ENCODE data around the gene FBXO3.

DNA sequence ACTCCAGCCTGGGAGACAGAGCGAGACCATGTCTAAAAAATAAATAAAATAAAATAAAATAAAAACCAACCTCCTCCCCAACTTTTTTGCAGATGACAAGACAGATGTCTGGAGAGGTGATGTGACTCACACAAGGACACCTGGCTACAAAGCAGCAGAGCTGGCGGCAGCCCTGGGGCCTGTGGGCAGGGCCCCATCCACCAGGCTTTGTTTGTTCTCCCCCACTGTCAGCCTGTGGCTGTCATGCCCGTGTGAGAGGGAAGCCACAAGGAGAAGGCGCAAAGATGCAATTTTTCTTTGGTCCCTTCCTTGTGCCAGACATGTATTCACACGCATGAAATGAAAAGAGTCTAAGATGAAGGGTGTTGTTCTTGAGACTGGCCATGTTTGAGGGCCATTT lies 54.7 kb downstream of the FBXO3 start:
- TF ChIP-seq CTCF (IDR thresholded peaks at IDR 0.05 in 2 of 3, conservative IDR thresholded peaks at IDR 0.05 in 1 of 3; ENCODE audit: insufficient read depth in 2 of 3, low read depth in 1 of 3, low read length in 3 of 3) (no peak), RFX5 (IDR thresholded peaks at IDR 0.05; ENCODE audit: low read depth, low read length) (no peak), ZNF174 (CRISPR knock-in tag; IDR thresholded peaks at IDR 0.05) (no peak), GABPA (tag; conservative IDR thresholded peaks at IDR 0.05; ENCODE audit: low read depth) (no peak), SP2 (IDR thresholded peaks at IDR 0.05; ENCODE audit: extremely low read depth, low read depth, low read length, poor library complexity, severe bottlenecking) (no peak), RERE (CRISPR knock-in tag; IDR thresholded peaks at IDR 0.05; ENCODE audit: borderline replicate concordance) (no peak), FOXJ3 (CRISPR knock-in tag; IDR thresholded peaks at IDR 0.05) (no peak), TBL1XR1 (IDR thresholded peaks at IDR 0.05; ENCODE audit: low read length in 2 of 2) (no peak), STAG1 (CRISPR knock-in tag; IDR thresholded peaks at IDR 0.05; ENCODE audit: borderline replicate concordance) (no peak), PHF8 (IDR thresholded peaks at IDR 0.05; ENCODE audit: borderline replicate concordance, low read length) (no peak), RBM39 (optimal IDR thresholded peaks at IDR 0.05; ENCODE audit: low read depth, low read length) (no peak), SAFB2 (IDR thresholded peaks at IDR 0.05; ENCODE audit: borderline replicate concordance, low read depth, low read length, severe bottlenecking) (no peak)
